Measurements from ENCODE around the gene HERC4. TPM values are rescaled to one million over a fixed set of nuclear protein-coding genes. Genes with fewer than 3 reads are reported as not detected.

Gene HERC4
- polyA plus RNA-seq, 1 donor from 2014 or later, result 19.7 TPM

- no peaks in the 10 kb centered on the region for H3K27me3 Mint-ChIP-seq
- H3K27ac Mint-ChIP-seq, result no peak overlapping the region
- peaks cover 0 to 4% (median 0%) of the 10 kb centered on the region in 3 donors for H3K4me1 Mint-ChIP-seq
- H3K36me3 Mint-ChIP-seq, result no peaks in the 10 kb centered on the region
- H3K4me3 Mint-ChIP-seq, result no peak overlapping the region
- H3K9me3 Mint-ChIP-seq, result no peaks in the 10 kb centered on the region
Measured at GRCh38 chr10:67875340-67876238, 199.5 kb downstream of the HERC4 start.

Other genes starting within 250 kb of the HERC4 start
- gene DNAJC12, start 237.1 kb downstream of the HERC4 start, polyA plus RNA-seq, result not detected
- gene SIRT1, start 190.6 kb downstream of the HERC4 start, polyA plus RNA-seq, result 21.6 TPM
- not detected for gene MYPN, start 34.2 kb upstream of the HERC4 start, polyA plus RNA-seq
- gene ATOH7, start 156.8 kb upstream of the HERC4 start, polyA plus RNA-seq, result not detected

Data from IgD-negative memory B cell (primary cell).